ENCODE data around the gene STX11.

GRCh38 chr6:144197919-144198318, 47.6 kb downstream of the STX11 start:
- TF ChIP-seq EZH2phosphoT487 (IDR thresholded peaks at IDR 0.05; ENCODE audit: borderline replicate concordance) (no peak), EZH2 (IDR thresholded peaks at IDR 0.05) (no peak), JUND (IDR thresholded peaks at IDR 0.05) (no peak), POLR2A (IDR thresholded peaks at IDR 0.05; ENCODE audit: borderline replicate concordance, extremely low read depth, insufficient read depth, insufficient read length) (no peak), POLR2AphosphoS5 (IDR thresholded peaks at IDR 0.05; ENCODE audit: low read depth, low read length) (no peak), ZNF274 (IDR thresholded peaks at IDR 0.05; ENCODE audit: low read depth, low read length) (no peak), YY1 (IDR thresholded peaks at IDR 0.05; ENCODE audit: extremely low read depth, insufficient replicate concordance, low read depth, low read length) (no peak), SRF (IDR thresholded peaks at IDR 0.05; ENCODE audit: low read depth) (no peak), RAD21 (IDR thresholded peaks at IDR 0.05; ENCODE audit: low read depth) (no peak)
- TF ChIP-seq, protein P1, sequence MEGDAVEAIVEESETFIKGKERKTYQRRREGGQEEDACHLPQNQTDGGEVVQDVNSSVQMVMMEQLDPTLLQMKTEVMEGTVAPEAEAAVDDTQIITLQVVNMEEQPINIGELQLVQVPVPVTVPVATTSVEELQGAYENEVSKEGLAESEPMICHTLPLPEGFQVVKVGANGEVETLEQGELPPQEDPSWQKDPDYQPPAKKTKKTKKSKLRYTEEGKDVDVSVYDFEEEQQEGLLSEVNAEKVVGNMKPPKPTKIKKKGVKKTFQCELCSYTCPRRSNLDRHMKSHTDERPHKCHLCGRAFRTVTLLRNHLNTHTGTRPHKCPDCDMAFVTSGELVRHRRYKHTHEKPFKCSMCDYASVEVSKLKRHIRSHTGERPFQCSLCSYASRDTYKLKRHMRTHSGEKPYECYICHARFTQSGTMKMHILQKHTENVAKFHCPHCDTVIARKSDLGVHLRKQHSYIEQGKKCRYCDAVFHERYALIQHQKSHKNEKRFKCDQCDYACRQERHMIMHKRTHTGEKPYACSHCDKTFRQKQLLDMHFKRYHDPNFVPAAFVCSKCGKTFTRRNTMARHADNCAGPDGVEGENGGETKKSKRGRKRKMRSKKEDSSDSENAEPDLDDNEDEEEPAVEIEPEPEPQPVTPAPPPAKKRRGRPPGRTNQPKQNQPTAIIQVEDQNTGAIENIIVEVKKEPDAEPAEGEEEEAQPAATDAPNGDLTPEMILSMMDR (IDR thresholded peaks at IDR 0.05 in 2 of 3, conservative IDR thresholded peaks at IDR 0.05 in 1 of 3; ENCODE audit: borderline replicate concordance in 1 of 3, insufficient read depth in 1 of 3, low read depth in 2 of 3, low read length in 2 of 3): no peak
- TF ChIP-seq, protein P2, sequence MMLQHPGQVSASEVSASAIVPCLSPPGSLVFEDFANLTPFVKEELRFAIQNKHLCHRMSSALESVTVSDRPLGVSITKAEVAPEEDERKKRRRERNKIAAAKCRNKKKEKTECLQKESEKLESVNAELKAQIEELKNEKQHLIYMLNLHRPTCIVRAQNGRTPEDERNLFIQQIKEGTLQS (IDR thresholded peaks at IDR 0.05): no peak
- TF ChIP-seq, protein P3, sequence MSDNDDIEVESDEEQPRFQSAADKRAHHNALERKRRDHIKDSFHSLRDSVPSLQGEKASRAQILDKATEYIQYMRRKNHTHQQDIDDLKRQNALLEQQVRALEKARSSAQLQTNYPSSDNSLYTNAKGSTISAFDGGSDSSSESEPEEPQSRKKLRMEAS (IDR thresholded peaks at IDR 0.05): no peak
